B cell (primary cell): ENCODE measurements around the gene CYB561D1. TPM values are rescaled to one million over a fixed set of nuclear protein-coding genes. Genes with fewer than 3 reads are reported as not detected.

Source experiments
- ATAC-seq: fragments of 200-7000 bp; cut with Tn5 transposase; one replicate; pipeline ENCODE4 v1.10.0; 2021; ENCODE audit warnings: low read depth, mild to moderate bottlenecking, moderate number of reproducible peaks, moderate library complexity
- CTCF ChIA-PET: fragments of 350-600 bp; sonication (Branson Sonifier 250); formaldehyde crosslinking; loops from one replicate; lab custom pipeline; 2021; ENCODE audit warnings: antibody characterized with exemption, inconsistent platforms; lab: Charles Lee
- POLR2A ChIA-PET: fragments of 350-600 bp; sonication (Branson Sonifier 250); formaldehyde crosslinking; loops from one replicate; lab custom pipeline; 2021; ENCODE audit warnings: antibody characterized with exemption; lab: Charles Lee
- DNase-seq: peaks from one replicate; pipeline ENCODE4 v3.0.0; 2013
- H2AFZ ChIP-seq: 2 replicates; pipeline ENCODE4 v1.6.1; 2012; ENCODE audit warnings: mild to moderate bottlenecking, low read depth, low read length; ENCODE audit not compliant: insufficient read depth, poor library complexity, severe bottlenecking
- H3K27ac ChIP-seq, 2 donors: 1 replicate in 1 of 2; 2 replicates in 1 of 2; pipeline ENCODE4 v1.5.1; 2012 to 2013; ENCODE audit warnings: low read length in 2 of 2, mild to moderate bottlenecking in 2 of 2, moderate library complexity in 1 of 2
- H3K27me3 ChIP-seq, 4 experiments: fragments of 200-600 bp in 1 of 4; sonication (generic) in 1 of 4; replicated peaks in 1 of 4; 1 replicate in 2 of 4; 2 replicates in 2 of 4; pipeline versions ENCODE4 v1.6.1 to v1.7.0; 2013 to 2016; ENCODE audit warnings: low read length in 3 of 4, mild to moderate bottlenecking in 2 of 4, mixed read lengths in 1 of 4, moderate library complexity in 1 of 4; ENCODE audit not compliant: insufficient read depth in 4 of 4, control insufficient read depth in 3 of 4; ENCODE audit errors: control extremely low read depth in 1 of 4
- H3K36me3 ChIP-seq, 2 experiments: replicated peaks in 1 of 2; 1 replicate in 1 of 2; 2 replicates in 1 of 2; pipeline versions ENCODE4 v1.6.1 to v1.7.1; 2013; ENCODE audit warnings: low read length in 1 of 2; ENCODE audit not compliant: insufficient read depth in 2 of 2, control insufficient read depth in 1 of 2; ENCODE audit errors: control extremely low read depth in 1 of 2, extremely low read depth in 1 of 2
- H3K4me1 ChIP-seq, 2 donors: fragments of 200-600 bp in 1 of 2; sonication (generic) in 1 of 2; 1 replicate in 1 of 2; 2 replicates in 1 of 2; pipeline versions ENCODE4 v1.5.1 to v1.6.1; 2013 to 2017; ENCODE audit warnings: low read length in 2 of 2; ENCODE audit not compliant: control insufficient read depth in 2 of 2, insufficient read depth in 2 of 2
- H3K4me2 ChIP-seq: replicated peaks from 2 replicates; pipeline ENCODE3; 2012; ENCODE audit warnings: mild to moderate bottlenecking, low read depth, low read length; ENCODE audit not compliant: poor library complexity, severe bottlenecking
- H3K4me3 ChIP-seq, 5 experiments: fragments of 200-600 bp in 1 of 5; sonication (generic) in 1 of 5; 1 replicate in 3 of 5; 2 replicates in 2 of 5; pipeline versions ENCODE4 v1.5.1 to v1.7.0; 2011 to 2016; ENCODE audit warnings: low read length in 4 of 5, mild to moderate bottlenecking in 4 of 5, low read depth in 2 of 5, control low read depth in 1 of 5, moderate library complexity in 1 of 5; ENCODE audit not compliant: insufficient read depth in 1 of 5; ENCODE audit errors: control extremely low read depth in 1 of 5, extremely low read depth in 1 of 5
- H3K79me2 ChIP-seq: fragments of 200-600 bp; sonication (generic); one replicate; pipeline ENCODE4 v1.6.0; 2016; ENCODE audit warnings: low read length; ENCODE audit not compliant: control insufficient read depth, insufficient read depth
- H3K9ac ChIP-seq: fragments of 200-600 bp; sonication (generic); 2 replicates; pipeline ENCODE4 v1.6.1; 2017; ENCODE audit warnings: mild to moderate bottlenecking, low read length, moderate library complexity
- H3K9me3 ChIP-seq, 3 donors: one replicate each; pipeline versions ENCODE4 v1.6.1 to v1.7.1; 2013; ENCODE audit warnings: low read length in 2 of 3; ENCODE audit not compliant: control insufficient read depth in 2 of 3, insufficient read depth in 1 of 3; ENCODE audit errors: control extremely low read depth in 1 of 3
- H4K20me1 ChIP-seq: 2 replicates; pipeline ENCODE4 v1.6.0; 2012; ENCODE audit warnings: mild to moderate bottlenecking, low read length; ENCODE audit not compliant: insufficient read depth, control insufficient read depth, poor library complexity, severe bottlenecking
- H3K27ac Mint-ChIP-seq: one replicate; pipeline ENCODE4 v1.8.0; 2021; ENCODE audit warnings: mixed read lengths
- H3K27me3 Mint-ChIP-seq: one replicate; pipeline ENCODE4 v1.8.0; 2021; ENCODE audit warnings: mixed read lengths
- H3K4me1 Mint-ChIP-seq: one replicate; pipeline ENCODE4 v1.8.0; 2021; ENCODE audit warnings: mixed read lengths
- H3K4me3 Mint-ChIP-seq: one replicate; pipeline ENCODE4 v1.8.0; 2021; ENCODE audit warnings: mixed read lengths
- H3K9me3 Mint-ChIP-seq: one replicate; pipeline ENCODE4 v1.8.0; 2022; ENCODE audit warnings: mixed read lengths; ENCODE audit not compliant: insufficient read depth
- EZH2 ChIP-seq: IDR thresholded peaks from 2 replicates; pipeline ENCODE4 v1.6.1; 2012; ENCODE audit warnings: borderline replicate concordance, low read depth, mild to moderate bottlenecking, moderate library complexity, low read length; ENCODE audit not compliant: insufficient read depth, poor library complexity, severe bottlenecking
- WGBS: methylation state at CpG from one replicate; pipeline ENCODE4 v1.1.5; 2013; ENCODE audit warnings: missing lambda C conversion rate; ENCODE audit not compliant: insufficient coverage; 5-methylcytosine and 5-hydroxymethylcytosine counted together
- intact Hi-C: fragments of 100-400 bp; cut with micrococcal nuclease; formaldehyde crosslinking; loops from one replicate; pipeline ENCODE4 v1.10.0; 2022
- polyA plus RNA-seq: library from polyadenylated mRNA; depleted of rRNA; stranded (reverse); fragments of >200 nt; gene quantifications from 2 replicates; pipeline ENCODE4 v1.2.3, GENCODE V29; 2012
- total RNA-seq, 2 donors: library from RNA; stranded (reverse); fragments of 120-200 nt in 1 of 2; gene quantifications; 1 replicate in 1 of 2; 2 replicates in 1 of 2; pipeline versions ENCODE4 v1.2.3 to v1.2.4, GENCODE V29; 2013 to 2022
- TF ChIP-seq, protein P1 (sequence below): fragments of 200-600 bp; IDR thresholded peaks from one replicate; pipeline ENCODE4 v1.8.0; 2022; ENCODE audit warnings: antibody characterized with exemption, mild to moderate bottlenecking

CYB561D1 gene
- total and polyA plus RNA-seq, 2 donors (not counting 1 experiment from before 2014, with no cell fraction given), result 16.1 to 28.0 TPM

- ChIA-PET CTCF (interaction anchor here (0.6 to 3.1 kb wide), 22 partner anchors 10 to 486 kb away, joined by 3 to 37 read pairs (median 6); partner anchors contain the start of genes AHCYL1, AMPD2, CYB561D1 and GNAT2), POLR2A (interaction anchor here (0.7 to 1.7 kb wide), 12 partner anchors 21 to 486 kb away, joined by 3 to 10 read pairs (median 4); partner anchors contain the start of genes AHCYL1, AMPD2, ATXN7L2 and GNAT2)
- peaks cover 25 to 33% of the 10 kb centered on the region in 2 donors for H3K4me1 ChIP-seq
- Mint-ChIP-seq H3K9me3 (no peaks in the 10 kb centered on the region), H3K4me1 (peaks cover 55% of the 10 kb centered on the region), H3K4me3 (peak within 1 kb of the TSS; percentile 99), H3K27ac (peak within 1 kb of the TSS; percentile 99), H3K27me3 (no peaks in the 10 kb centered on the region)
- peak within 1 kb of the TSS; percentile 97 for H3K9ac ChIP-seq
- H3K27ac ChIP-seq, result peak within 1 kb of the TSS; percentile 93 to 96
- intact Hi-C loops, result loop anchor here (1.0 to 2.0 kb wide), 10 partner anchors 16 to 486 kb away; partner anchors contain the start of genes AHCYL1, AMPD2, ATXN7L2 and CYB561D1
- no peaks in the 10 kb centered on the region for H3K27me3 ChIP-seq
- peak within 1 kb of the TSS; percentile 87 for H2AFZ ChIP-seq
- DNase-seq, result peak; percentile 97
- H4K20me1 ChIP-seq, result peaks cover 33% of the 10 kb centered on the region
- peaks cover 71% of the 10 kb centered on the region for H3K79me2 ChIP-seq
- peaks cover 0 to 2% of the 10 kb centered on the region in 2 experiments for H3K36me3 ChIP-seq
- WGBS, result under 1% methylated on average over 68 of the region's 68 CpGs
- ATAC-seq, result peak; percentile 87
- peak within 1 kb of the TSS; percentile 86 for H3K4me2 ChIP-seq
- H3K4me3 ChIP-seq, result peak within 1 kb of the TSS; percentile 84 to 95 (median 92)
- no peaks in the 10 kb centered on the region for H3K9me3 ChIP-seq
- TF ChIP-seq EZH2, result no peak
- TF ChIP-seq, protein P1, sequence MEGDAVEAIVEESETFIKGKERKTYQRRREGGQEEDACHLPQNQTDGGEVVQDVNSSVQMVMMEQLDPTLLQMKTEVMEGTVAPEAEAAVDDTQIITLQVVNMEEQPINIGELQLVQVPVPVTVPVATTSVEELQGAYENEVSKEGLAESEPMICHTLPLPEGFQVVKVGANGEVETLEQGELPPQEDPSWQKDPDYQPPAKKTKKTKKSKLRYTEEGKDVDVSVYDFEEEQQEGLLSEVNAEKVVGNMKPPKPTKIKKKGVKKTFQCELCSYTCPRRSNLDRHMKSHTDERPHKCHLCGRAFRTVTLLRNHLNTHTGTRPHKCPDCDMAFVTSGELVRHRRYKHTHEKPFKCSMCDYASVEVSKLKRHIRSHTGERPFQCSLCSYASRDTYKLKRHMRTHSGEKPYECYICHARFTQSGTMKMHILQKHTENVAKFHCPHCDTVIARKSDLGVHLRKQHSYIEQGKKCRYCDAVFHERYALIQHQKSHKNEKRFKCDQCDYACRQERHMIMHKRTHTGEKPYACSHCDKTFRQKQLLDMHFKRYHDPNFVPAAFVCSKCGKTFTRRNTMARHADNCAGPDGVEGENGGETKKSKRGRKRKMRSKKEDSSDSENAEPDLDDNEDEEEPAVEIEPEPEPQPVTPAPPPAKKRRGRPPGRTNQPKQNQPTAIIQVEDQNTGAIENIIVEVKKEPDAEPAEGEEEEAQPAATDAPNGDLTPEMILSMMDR, result no peak
These were observed 54.7 kb downstream of the CYB561D1 start, which contains the start of gene GNAI3 for GRCh38 chr1:109548321-109549267. Gene GNAI3 (plus strand): TSS chr1:109548615. CDS start chr1:109548721, 106 bp downstream.

Other genes with a start within 250 kb of the CYB561D1 start
- gene CELSR2, start 244.6 kb upstream of the CYB561D1 start, total RNA-seq, result 2.7 and 2.9 TPM in 2 replicates
- gene CELSR2, start 244.6 kb upstream of the CYB561D1 start, polyA plus RNA-seq, result 0.52 and 0.57 TPM in 2 replicates
- not detected in 2 replicates for gene PSRC1, start 210.9 kb upstream of the CYB561D1 start, total RNA-seq
- gene PSRC1, start 210.9 kb upstream of the CYB561D1 start, polyA plus RNA-seq, result 0.25 and 0.46 TPM in 2 replicates
- not detected in 2 replicates for gene MYBPHL, start 187.1 kb upstream of the CYB561D1 start, total RNA-seq
- gene MYBPHL, start 187.1 kb upstream of the CYB561D1 start, polyA plus RNA-seq, result not detected in 2 replicates
- gene SORT1, start 96.2 kb upstream of the CYB561D1 start, total RNA-seq, result 0.05 and 0.25 TPM in 2 replicates
- 0.13 and 0.14 TPM in 2 replicates for gene SORT1, start 96.2 kb upstream of the CYB561D1 start, polyA plus RNA-seq
- 58.3 and 62.9 TPM in 2 replicates for gene PSMA5, start 67.6 kb upstream of the CYB561D1 start, total RNA-seq
- 24.1 and 26.3 TPM in 2 replicates for gene PSMA5, start 67.6 kb upstream of the CYB561D1 start, polyA plus RNA-seq
- gene SYPL2, start 27.5 kb upstream of the CYB561D1 start, total RNA-seq, result not detected in 2 replicates
- not detected in 2 replicates for gene SYPL2, start 27.5 kb upstream of the CYB561D1 start, polyA plus RNA-seq
- gene ATXN7L2, start 10.2 kb upstream of the CYB561D1 start, total RNA-seq, result 10.1 and 10.9 TPM in 2 replicates
- gene ATXN7L2, start 10.2 kb upstream of the CYB561D1 start, polyA plus RNA-seq, result 11.9 and 12.4 TPM in 2 replicates
- 2.4 and 2.6 TPM in 2 replicates for gene AMIGO1, start 15.6 kb downstream of the CYB561D1 start, total RNA-seq
- 0.19 and 0.20 TPM in 2 replicates for gene AMIGO1, start 15.6 kb downstream of the CYB561D1 start, polyA plus RNA-seq
- gene GPR61, start 45.8 kb downstream of the CYB561D1 start, total RNA-seq, result not detected in 2 replicates
- gene GPR61, start 45.8 kb downstream of the CYB561D1 start, polyA plus RNA-seq, result not detected in 2 replicates
- 8.5 and 8.8 TPM in 2 replicates for gene GNAI3, start 54.5 kb downstream of the CYB561D1 start, total RNA-seq
- gene GNAI3, start 54.5 kb downstream of the CYB561D1 start, polyA plus RNA-seq, result 1.6 and 3.4 TPM in 2 replicates
- gene GNAT2, start 125.5 kb downstream of the CYB561D1 start, total RNA-seq, result not detected in 2 replicates
- gene GNAT2, start 125.5 kb downstream of the CYB561D1 start, polyA plus RNA-seq, result not detected in 2 replicates
- gene AMPD2, start 125.7 kb downstream of the CYB561D1 start, total RNA-seq, result 104 and 105 TPM in 2 replicates
- gene AMPD2, start 125.7 kb downstream of the CYB561D1 start, polyA plus RNA-seq, result 121 and 147 TPM in 2 replicates
- 28.6 and 39.4 TPM in 2 replicates for gene GSTM4, start 162.0 kb downstream of the CYB561D1 start, total RNA-seq
- 30.6 and 56.5 TPM in 2 replicates for gene GSTM4, start 162.0 kb downstream of the CYB561D1 start, polyA plus RNA-seq
- 42.9 and 43.3 TPM in 2 replicates for gene GSTM2, start 174.0 kb downstream of the CYB561D1 start, total RNA-seq
- gene GSTM2, start 174.0 kb downstream of the CYB561D1 start, polyA plus RNA-seq, result 73.0 and 94.4 TPM in 2 replicates
- 28.8 and 30.5 TPM in 2 replicates for gene GSTM1, start 193.7 kb downstream of the CYB561D1 start, total RNA-seq
- gene GSTM1, start 193.7 kb downstream of the CYB561D1 start, polyA plus RNA-seq, result 10.7 and 40.0 TPM in 2 replicates
- 0.15 TPM in 1 of 2 replicates, not detected in the other for gene GSTM5, start 218.2 kb downstream of the CYB561D1 start, total RNA-seq
- gene GSTM5, start 218.2 kb downstream of the CYB561D1 start, polyA plus RNA-seq, result 0.06 and 0.07 TPM in 2 replicates
- gene GSTM3, start 246.9 kb downstream of the CYB561D1 start, total RNA-seq, result 1.6 and 2.8 TPM in 2 replicates
- gene GSTM3, start 246.9 kb downstream of the CYB561D1 start, polyA plus RNA-seq, result 1.3 and 1.9 TPM in 2 replicates